Stomach (tissue), 4 donors: ENCODE data around the gene BLCAP.

ENCODE experiments used
- EP300 ChIP-seq: sonication (generic); formaldehyde crosslinking; IDR thresholded peaks from one replicate; pipeline ENCODE4 v1.6.1; 2017; ENCODE audit warnings: antibody characterized with exemption
- POLR2A ChIP-seq, 4 donors: fragments of 450-650 bp; IDR thresholded peaks; one replicate each; pipeline ENCODE4 v1.6.1; 2016; ENCODE audit warnings: antibody characterized with exemption in 4 of 4, control low read depth in 2 of 4, mild to moderate bottlenecking in 1 of 4, moderate library complexity in 1 of 4
- POLR2AphosphoS5 ChIP-seq, 3 donors: sonication (generic); formaldehyde crosslinking; IDR thresholded peaks; one replicate each; pipeline ENCODE4 v1.6.1; 2016; ENCODE audit warnings: antibody characterized with exemption in 3 of 3
- TF ChIP-seq, protein P1 (sequence below), 7 experiments: fragments of 450-650 bp in 4 of 7; fragments of 200-600 bp in 3 of 7; sonication (generic) in 3 of 7; IDR thresholded peaks; one replicate each; pipeline ENCODE4 v1.5.1; 2016 to 2019; ENCODE audit warnings: antibody characterized with exemption in 7 of 7, control low read depth in 2 of 7, mild to moderate bottlenecking in 1 of 7

DNA sequence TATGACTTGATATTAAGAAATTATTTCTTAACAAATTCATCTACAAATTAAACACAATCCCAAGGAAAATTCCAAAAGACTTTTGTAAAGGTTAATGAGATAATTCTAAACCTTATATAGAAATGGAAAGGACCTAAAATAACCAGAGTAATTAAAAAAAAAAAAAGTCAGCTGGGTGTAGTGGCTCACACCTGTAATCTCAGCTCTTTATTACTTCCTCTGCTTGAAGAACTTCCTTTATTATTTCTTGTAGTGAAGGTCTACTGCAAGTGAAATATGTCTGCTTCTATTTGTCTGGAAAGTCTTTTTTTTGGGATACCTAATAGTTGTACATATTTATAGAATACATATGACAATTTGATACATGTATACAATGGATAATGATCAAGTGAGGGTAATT lies 20.2 kb upstream of the BLCAP start:
- TF ChIP-seq, protein P1, sequence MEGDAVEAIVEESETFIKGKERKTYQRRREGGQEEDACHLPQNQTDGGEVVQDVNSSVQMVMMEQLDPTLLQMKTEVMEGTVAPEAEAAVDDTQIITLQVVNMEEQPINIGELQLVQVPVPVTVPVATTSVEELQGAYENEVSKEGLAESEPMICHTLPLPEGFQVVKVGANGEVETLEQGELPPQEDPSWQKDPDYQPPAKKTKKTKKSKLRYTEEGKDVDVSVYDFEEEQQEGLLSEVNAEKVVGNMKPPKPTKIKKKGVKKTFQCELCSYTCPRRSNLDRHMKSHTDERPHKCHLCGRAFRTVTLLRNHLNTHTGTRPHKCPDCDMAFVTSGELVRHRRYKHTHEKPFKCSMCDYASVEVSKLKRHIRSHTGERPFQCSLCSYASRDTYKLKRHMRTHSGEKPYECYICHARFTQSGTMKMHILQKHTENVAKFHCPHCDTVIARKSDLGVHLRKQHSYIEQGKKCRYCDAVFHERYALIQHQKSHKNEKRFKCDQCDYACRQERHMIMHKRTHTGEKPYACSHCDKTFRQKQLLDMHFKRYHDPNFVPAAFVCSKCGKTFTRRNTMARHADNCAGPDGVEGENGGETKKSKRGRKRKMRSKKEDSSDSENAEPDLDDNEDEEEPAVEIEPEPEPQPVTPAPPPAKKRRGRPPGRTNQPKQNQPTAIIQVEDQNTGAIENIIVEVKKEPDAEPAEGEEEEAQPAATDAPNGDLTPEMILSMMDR (IDR thresholded peaks at IDR 0.05), result no peak
- TF ChIP-seq POLR2A (IDR thresholded peaks at IDR 0.05) (no peak), EP300 (no peak), POLR2AphosphoS5 (IDR thresholded peaks at IDR 0.05) (no peak)
